Measurements from ENCODE around the gene CCDC92. TPM values are rescaled to one million over a fixed set of nuclear protein-coding genes. Genes with fewer than 3 reads are reported as not detected.

CCDC92 gene
- total RNA-seq, 2 experiments from 2014 or later, result 11.5 to 12.7 TPM

GRCh38 chr12:123941000-123941399, 31.6 kb downstream of the CCDC92 start:
- POLR2A ChIA-PET, result no interaction called here
- H3K27ac Mint-ChIP-seq, result no peak overlapping the region
- no peaks in the 10 kb centered on the region for H3K9me3 Mint-ChIP-seq
- H3K4me3 ChIP-seq (ENCODE audit: low read length), result no peak overlapping the region
- peaks cover 5% of the 10 kb centered on the region in 2 experiments for H3K9me3 ChIP-seq (ENCODE audit: control insufficient read depth in 1 of 2, insufficient read depth in 1 of 2, low read length in 2 of 2)
- intact Hi-C loops (cut with DNase I, micrococcal nuclease), result no loop called here
- H3K4me1 ChIP-seq (ENCODE audit: insufficient read depth, low read length), result peaks cover 24% of the 10 kb centered on the region
- H3K36me3 Mint-ChIP-seq (ENCODE audit: low read depth), result peaks cover 53% of the 10 kb centered on the region
- no peak for TF ChIP-seq CTCF (IDR thresholded peaks at IDR 0.05)
- ATAC-seq (ENCODE audit: poor library complexity) (no peak), DNase-seq (no peak)
- no peak overlapping the region for H3K4me3 Mint-ChIP-seq
- CTCF ChIA-PET, result no interaction called here
- peaks cover 44% of the 10 kb centered on the region for H3K36me3 ChIP-seq (ENCODE audit: insufficient read depth, low read length)
- H3K27ac ChIP-seq (ENCODE audit: low read depth in 1 of 2, low read length in 2 of 2), result no peak overlapping the region
- H3K27me3 ChIP-seq (ENCODE audit: control insufficient read depth in 1 of 2, insufficient read depth in 2 of 2, low read length in 2 of 2), result no peaks in the 10 kb centered on the region
- peaks cover 31% of the 10 kb centered on the region for H3K4me1 Mint-ChIP-seq (ENCODE audit: low read depth)
- no peaks in the 10 kb centered on the region for H3K27me3 Mint-ChIP-seq

GRCh38 chr12:123940627-123940966, 32.0 kb downstream of the CCDC92 start:
- ChIA-PET CTCF (no interaction called here), POLR2A (no interaction called here)
- DNase-seq (no peak), ATAC-seq (ENCODE audit: poor library complexity) (no peak)
- Histone ChIP-seq H3K4me3 (ENCODE audit: low read length) (no peak overlapping the region), H3K4me1 (ENCODE audit: insufficient read depth, low read length) (peaks cover 24% of the 10 kb centered on the region), H3K36me3 (ENCODE audit: insufficient read depth, low read length) (peaks cover 41% of the 10 kb centered on the region), H3K27me3 (ENCODE audit: control insufficient read depth in 1 of 2, insufficient read depth in 2 of 2, low read length in 2 of 2) (no peaks in the 10 kb centered on the region), H3K27ac (ENCODE audit: low read depth in 1 of 2, low read length in 2 of 2) (no peak overlapping the region), H3K9me3 (ENCODE audit: control insufficient read depth in 1 of 2, insufficient read depth in 1 of 2, low read length in 2 of 2) (peaks cover 5% of the 10 kb centered on the region in 2 experiments)
- intact Hi-C loops (cut with DNase I, micrococcal nuclease), result no loop called here
- Mint-ChIP-seq H3K27me3 (no peaks in the 10 kb centered on the region), H3K36me3 (ENCODE audit: low read depth) (peaks cover 50% of the 10 kb centered on the region), H3K4me3 (no peak overlapping the region), H3K4me1 (ENCODE audit: low read depth) (peaks cover 31% of the 10 kb centered on the region), H3K27ac (peak overlapping the region; percentile 68), H3K9me3 (no peaks in the 10 kb centered on the region)
- no peak for TF ChIP-seq CTCF (IDR thresholded peaks at IDR 0.05)

DNA sequence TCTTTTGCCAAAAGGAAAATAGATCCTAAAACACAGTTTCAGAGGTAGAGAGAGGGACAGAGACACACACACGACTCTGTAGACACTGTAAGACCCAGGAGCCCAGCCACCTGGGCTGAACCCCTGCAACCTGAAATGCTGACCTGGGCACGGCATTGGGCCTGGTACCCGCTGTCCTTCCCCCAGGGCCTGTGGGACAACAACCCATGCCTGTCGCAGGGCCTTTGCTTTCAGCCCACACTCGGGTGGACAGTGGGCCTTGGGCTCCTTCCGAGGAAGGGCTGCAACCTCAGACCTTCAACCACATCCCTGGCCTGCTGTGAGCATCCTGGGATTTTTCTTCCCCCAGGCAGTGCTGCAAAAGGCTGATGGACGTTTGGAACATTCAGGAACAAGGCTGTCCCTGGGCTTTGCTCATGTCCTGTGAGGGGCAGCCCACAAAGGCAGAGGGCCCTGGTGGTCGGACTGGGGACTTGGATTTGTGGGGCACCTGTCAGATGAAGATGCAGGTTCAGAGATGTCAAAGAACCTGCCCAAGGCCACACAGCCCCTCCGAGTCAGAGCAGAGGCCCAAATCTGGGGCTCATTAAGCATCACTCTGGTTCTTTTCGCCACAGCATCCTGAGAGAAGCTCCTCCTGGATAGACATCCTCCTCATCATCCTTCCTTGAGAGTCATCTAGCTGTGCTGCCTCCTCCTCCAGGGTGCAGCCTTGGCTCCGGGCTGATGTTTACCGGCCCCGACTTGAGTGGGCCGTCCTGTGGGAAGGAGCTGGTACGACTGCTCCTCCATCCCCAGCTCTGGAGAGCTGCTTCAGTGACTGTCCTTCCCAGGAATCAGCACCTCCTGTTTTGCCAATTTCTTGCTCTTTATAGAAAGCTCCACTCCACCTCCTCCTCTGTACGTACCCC, 32.7 kb downstream of the CCDC92 start:
- peaks cover 5% of the 10 kb centered on the region in 2 experiments for H3K9me3 ChIP-seq (ENCODE audit: control insufficient read depth in 1 of 2, insufficient read depth in 1 of 2, low read length in 2 of 2)
- Mint-ChIP-seq H3K9me3 (no peaks in the 10 kb centered on the region), H3K27ac (peak overlapping the region; percentile 68), H3K4me3 (no peak overlapping the region), H3K27me3 (no peaks in the 10 kb centered on the region), H3K36me3 (ENCODE audit: low read depth) (peaks cover 50% of the 10 kb centered on the region), H3K4me1 (ENCODE audit: low read depth) (peaks cover 31% of the 10 kb centered on the region)
- no peak for TF ChIP-seq CTCF (IDR thresholded peaks at IDR 0.05)
- no peak overlapping the region for H3K27ac ChIP-seq (ENCODE audit: low read depth in 1 of 2, low read length in 2 of 2)
- DNase-seq (no peak), ATAC-seq (ENCODE audit: poor library complexity) (no peak)
- H3K4me3 ChIP-seq (ENCODE audit: low read length), result no peak overlapping the region
- CTCF ChIA-PET, result no interaction called here
- H3K36me3 ChIP-seq (ENCODE audit: insufficient read depth, low read length), result peaks cover 34% of the 10 kb centered on the region
- H3K27me3 ChIP-seq (ENCODE audit: control insufficient read depth in 1 of 2, insufficient read depth in 2 of 2, low read length in 2 of 2), result no peaks in the 10 kb centered on the region
- POLR2A ChIA-PET, result interaction anchor here (1.0 kb wide), 1 partner anchor 14 kb away, joined by 3 read pairs; no protein-coding TSS in a partner anchor
- intact Hi-C loops (cut with DNase I, micrococcal nuclease), result no loop called here
- peaks cover 24% of the 10 kb centered on the region for H3K4me1 ChIP-seq (ENCODE audit: insufficient read depth, low read length)
